ENCODE results near the gene FLNB. TPM values are rescaled to one million over a fixed set of nuclear protein-coding genes. Genes with fewer than 3 reads are reported as not detected.

FLNB gene
- total RNA-seq (2013): 20.8 TPM
- polyA plus RNA-seq: 1 to 10 TPM in 2 of 3 donors, under 1 TPM in 1; 0.47 to 4.0 (median 2.1) TPM
- 5.0 and 8.8 TPM in 2 replicates for polyA minus RNA-seq
- 23.5 to 159 (median 58.1) reads per million in 11 experiments for total RNA-seq

DNA sequence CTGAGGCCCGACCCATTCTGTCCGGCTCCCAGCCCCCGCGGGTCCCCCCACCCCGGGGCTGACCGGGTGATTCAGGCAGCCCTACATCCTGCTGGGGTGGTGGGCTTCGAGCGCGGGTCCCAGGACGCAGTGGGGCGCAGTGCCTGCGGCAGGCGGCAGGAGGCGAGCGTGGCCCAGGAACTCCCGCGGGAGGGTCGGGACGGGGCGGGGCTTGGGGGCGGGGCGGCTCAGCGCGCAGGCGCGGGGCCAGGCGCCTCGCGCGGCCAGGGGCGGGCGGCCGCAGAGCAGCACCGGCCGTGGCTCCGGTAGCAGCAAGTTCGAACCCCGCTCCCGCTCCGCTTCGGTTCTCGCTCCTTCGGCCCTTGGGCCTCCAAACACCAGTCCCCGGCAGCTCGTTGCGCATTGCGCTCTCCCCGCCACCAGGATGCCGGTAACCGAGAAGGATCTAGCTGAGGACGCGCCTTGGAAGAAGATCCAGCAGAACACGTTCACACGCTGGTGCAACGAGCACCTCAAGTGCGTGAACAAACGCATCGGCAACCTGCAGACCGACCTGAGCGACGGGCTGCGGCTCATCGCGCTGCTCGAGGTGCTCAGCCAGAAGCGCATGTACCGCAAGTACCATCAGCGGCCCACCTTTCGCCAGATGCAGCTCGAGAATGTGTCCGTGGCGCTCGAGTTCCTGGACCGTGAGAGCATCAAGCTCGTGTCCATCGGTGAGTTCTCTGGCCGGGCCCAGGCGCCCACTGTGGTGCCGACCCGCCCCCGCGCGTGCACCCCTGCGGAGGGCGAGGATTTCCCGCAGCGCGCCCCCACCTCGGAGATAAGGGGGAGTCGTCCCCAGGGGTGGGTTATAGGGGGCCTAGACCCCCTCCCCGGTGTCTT is at the start of gene FLNB:
FLNB (plus strand) TSS at position 282 of the 885 bp plus-strand sequence; CDS start at position 425, 143 bp downstream.
- no peaks in the 10 kb centered on the region for H3K27me3 ChIP-seq (ENCODE audit: control insufficient read depth in 2 of 2, insufficient read depth in 2 of 2, low read length in 2 of 2)
- DNase-seq: peak; percentile 52 to 75 (median 73)
- H3K27ac Mint-ChIP-seq: peak within 1 kb of the TSS; percentile 72 to 93 (median 82)
- H3K9ac ChIP-seq (ENCODE audit: insufficient read depth, low read length, poor library complexity, severe bottlenecking): peak within 1 kb of the TSS; percentile 75
- peak; percentile 81 for TF ChIP-seq CTCF (IDR thresholded peaks at IDR 0.05)
- H3K4me3 ChIP-seq (replicated peaks in 1 of 3; ENCODE audit: low read depth in 2 of 3, low read length in 3 of 3): peak within 1 kb of the TSS; percentile 68 to 90 (median 70)
- intact Hi-C loops (cut with micrococcal nuclease): loop anchor here in 1 of 2 donors (5.0 kb wide), 1 partner anchor 46 kb away; no protein-coding TSS in a partner anchor
- H2AFZ ChIP-seq (ENCODE audit: insufficient read depth, low read depth, low read length, poor library complexity, severe bottlenecking): peak within 1 kb of the TSS; percentile 92
- H3K4me1 Mint-ChIP-seq: peaks cover 35% of the 10 kb centered on the region
- no peaks in the 10 kb centered on the region for H3K36me3 ChIP-seq (replicated peaks in 1 of 2; ENCODE audit: control insufficient read depth in 1 of 2, insufficient read depth in 2 of 2, low read length in 2 of 2)
- peak within 1 kb of the TSS; percentile 21 to 73 for H3K27ac ChIP-seq (ENCODE audit: low read depth in 1 of 2, low read length in 2 of 2)
- peaks cover 25 to 28% of the 10 kb centered on the region in 2 donors for H3K4me1 ChIP-seq (ENCODE audit: control insufficient read depth in 1 of 2, insufficient read depth in 2 of 2, low read length in 2 of 2)
- H3K9me3 ChIP-seq (replicated peaks in 1 of 2; ENCODE audit: control insufficient read depth in 1 of 2, insufficient read depth in 1 of 2, low read length in 2 of 2): no peaks in the 10 kb centered on the region
- peaks cover 46% of the 10 kb centered on the region for H3K79me2 ChIP-seq (ENCODE audit: insufficient read depth, low read length)
- under 1% methylated on average over 86 of the region's 91 CpGs for WGBS (ENCODE audit: insufficient coverage)
- H3K4me2 ChIP-seq (replicated peaks; ENCODE audit: extremely low read depth, low read length, poor library complexity, severe bottlenecking): peak within 1 kb of the TSS; percentile 82
- peak within 1 kb of the TSS; percentile 93 to 97 for H3K4me3 Mint-ChIP-seq
- peaks cover 0 to 1% (median 0%) of the 10 kb centered on the region in 7 donors for H3K9me3 Mint-ChIP-seq
- H3K27me3 Mint-ChIP-seq (ENCODE audit: low read depth in 3 of 3): peaks cover 2 to 5% (median 2%) of the 10 kb centered on the region in 3 donors
- H3K36me3 Mint-ChIP-seq: peaks cover 4% of the 10 kb centered on the region in 2 donors
- H4K20me1 ChIP-seq (ENCODE audit: insufficient read depth, low read length): no peaks in the 10 kb centered on the region

GRCh38 chr3:57958642-57959422 is 49.4 kb upstream of the FLNB start:
- peaks cover 0 to 3% of the 10 kb centered on the region in 2 donors for H3K36me3 Mint-ChIP-seq
- intact Hi-C loops (cut with micrococcal nuclease): loop anchor here in 1 of 2 donors (5.0 kb wide), 1 partner anchor 38 kb away; no protein-coding TSS in a partner anchor
- peak in 1 of 3 donors; percentile 61 for DNase-seq
- H3K4me3 Mint-ChIP-seq: peak overlapping the region; percentile 38 to 81
- no peaks in the 10 kb centered on the region for H3K36me3 ChIP-seq (replicated peaks in 1 of 2; ENCODE audit: control insufficient read depth in 1 of 2, insufficient read depth in 2 of 2, low read length in 2 of 2)
- peak overlapping the region in 1 of 3 experiments; percentile 31 for H3K4me3 ChIP-seq (replicated peaks in 1 of 3; ENCODE audit: low read depth in 2 of 3, low read length in 3 of 3)
- H3K27me3 ChIP-seq (ENCODE audit: control insufficient read depth in 2 of 2, insufficient read depth in 2 of 2, low read length in 2 of 2): no peaks in the 10 kb centered on the region
- no peaks in the 10 kb centered on the region for H3K79me2 ChIP-seq (ENCODE audit: insufficient read depth, low read length)
- H2AFZ ChIP-seq (ENCODE audit: insufficient read depth, low read depth, low read length, poor library complexity, severe bottlenecking): peak overlapping the region; percentile 41
- peaks cover 0 to 6% (median 4%) of the 10 kb centered on the region in 3 donors for H3K27me3 Mint-ChIP-seq (ENCODE audit: low read depth in 3 of 3)
- peaks cover 40% of the 10 kb centered on the region for H3K4me1 Mint-ChIP-seq
- H3K4me1 ChIP-seq (ENCODE audit: control insufficient read depth in 1 of 2, insufficient read depth in 2 of 2, low read length in 2 of 2): peaks cover 31 to 41% of the 10 kb centered on the region in 2 donors
- H3K9ac ChIP-seq (ENCODE audit: insufficient read depth, low read length, poor library complexity, severe bottlenecking): peak overlapping the region; percentile 48
- TF ChIP-seq CTCF (IDR thresholded peaks at IDR 0.05): no peak
- H3K4me2 ChIP-seq (replicated peaks; ENCODE audit: extremely low read depth, low read length, poor library complexity, severe bottlenecking): peak overlapping the region; percentile 60
- H3K27ac Mint-ChIP-seq: peak overlapping the region; percentile 82 to 95 (median 88)
- H4K20me1 ChIP-seq (ENCODE audit: insufficient read depth, low read length): no peaks in the 10 kb centered on the region
- 14% methylated on average over 9 of the region's 13 CpGs for WGBS (ENCODE audit: insufficient coverage)
- no peaks in the 10 kb centered on the region for H3K9me3 ChIP-seq (replicated peaks in 1 of 2; ENCODE audit: control insufficient read depth in 1 of 2, insufficient read depth in 1 of 2, low read length in 2 of 2)
- peaks cover 0 to 5% (median 0%) of the 10 kb centered on the region in 7 donors for H3K9me3 Mint-ChIP-seq
- H3K27ac ChIP-seq (ENCODE audit: low read depth in 1 of 2, low read length in 2 of 2): peak overlapping the region; percentile 37 to 48
